K562 (cell line): Measurements from ENCODE around the gene WDR18. TPM values are rescaled to one million over a fixed set of nuclear protein-coding genes. Genes with fewer than 3 reads are reported as not detected.

Experiments
- ATAC-seq: fragments of 200-7000 bp; cut with Tn5 transposase; 3 replicates; pipeline ENCODE4 v1.9.1; 2020; ENCODE audit warnings: moderate library complexity
- BruUV-seq: library from RNA; stranded (reverse); fragments of 400-500 nt; replicated peaks from 2 replicates; lab custom pipeline; 2021; lab: Mats Ljungman, UMichigan
- CTCF ChIA-PET: fragments of 300-600 bp; formaldehyde crosslinking; extraction: SDS; loops from one replicate; lab custom pipeline; 2021; ENCODE audit warnings: low intra/inter-chr PET ratio; lab: Yijun Ruan, JAX
- POLR2A ChIA-PET: fragments of 300-600, 350-650 bp; sonication (Branson Sonifier 250); formaldehyde crosslinking; extraction: SDS; loops from one replicate; lab custom pipeline; 2021; ENCODE audit warnings: antibody characterized with exemption, inconsistent platforms; lab: Yijun Ruan, JAX
- DNase-seq, 4 experiments: peaks; one replicate each; pipeline versions ENCODE4 v3.0.0 to v3.0.0-alpha.2; 2011 to 2018; ENCODE audit warnings: low spot score in 3 of 4, mixed read lengths in 3 of 4; ENCODE audit errors: extremely low read depth in 1 of 4
- FAIRE-seq: peaks from 2 replicates; lab custom pipeline; 2011; peaks lifted over from hg19 to GRCh38; lab: Jason Lieb, UNC
- H2AFZ ChIP-seq: 2 replicates; pipeline ENCODE4 v1.6.0; 2011; ENCODE audit warnings: low read depth, low read length, control low read depth, inconsistent platforms
- H3K27ac ChIP-seq: fragments of 200-600 bp; 3 replicates; pipeline ENCODE4 v1.8.0; 2011; ENCODE audit warnings: low read depth, mild to moderate bottlenecking, control low read depth, inconsistent platforms, low read length, moderate library complexity, mixed read lengths; ENCODE audit errors: extremely low read depth
- H3K27me3 ChIP-seq, 2 experiments: fragments of 300-600 bp in 1 of 2; 2 replicates in 1 of 2; 3 replicates in 1 of 2; pipeline versions ENCODE4 v1.6.0 to v1.8.0; 2011; ENCODE audit warnings: inconsistent platforms in 2 of 2, low read length in 2 of 2, mild to moderate bottlenecking in 1 of 2, mixed read lengths in 1 of 2, moderate library complexity in 1 of 2; ENCODE audit not compliant: control insufficient read depth in 2 of 2, insufficient read depth in 2 of 2
- H3K36me3 ChIP-seq: fragments of 300-600 bp; 3 replicates; pipeline ENCODE4 v1.8.0; 2011; ENCODE audit warnings: mild to moderate bottlenecking, low read length, inconsistent platforms; ENCODE audit not compliant: control insufficient read depth, insufficient read depth
- H3K4me1 ChIP-seq, 2 experiments: fragments of 200-600 bp in 1 of 2; replicated peaks in 1 of 2; 2 replicates in 1 of 2; 3 replicates in 1 of 2; pipeline versions ENCODE4 v1.5.1 to v1.8.0; 2011; ENCODE audit warnings: inconsistent platforms in 2 of 2, low read length in 2 of 2, mild to moderate bottlenecking in 1 of 2, mixed read lengths in 1 of 2, moderate library complexity in 1 of 2; ENCODE audit not compliant: control insufficient read depth in 2 of 2, insufficient read depth in 2 of 2
- H3K4me2 ChIP-seq: 2 replicates; pipeline ENCODE4 v1.6.1; 2011; ENCODE audit warnings: low read length, control low read depth, inconsistent platforms, mixed read lengths; ENCODE audit not compliant: insufficient read depth
- H3K4me3 ChIP-seq: fragments of 200-600 bp; sonication (generic), shearing (Covaris generic); 2 replicates; pipeline ENCODE4 v1.5.1; 2016; ENCODE audit warnings: control low read depth, inconsistent platforms
- H3K79me2 ChIP-seq: fragments of 200-600 bp; 3 replicates; pipeline ENCODE4 v1.8.0; 2011; ENCODE audit warnings: low read length, inconsistent platforms; ENCODE audit not compliant: control insufficient read depth, insufficient read depth
- H3K9ac ChIP-seq, 2 experiments: 2 replicates each; pipeline versions ENCODE4 v1.6.0 to v1.6.1; 2011; ENCODE audit warnings: low read depth in 2 of 2, low read length in 2 of 2, control low read depth in 1 of 2, inconsistent platforms in 1 of 2, mild to moderate bottlenecking in 1 of 2, mixed read lengths in 1 of 2; ENCODE audit not compliant: insufficient read depth in 1 of 2
- H3K9me1 ChIP-seq: one replicate; pipeline ENCODE4 v1.6.0; 2011; ENCODE audit warnings: inconsistent platforms, mild to moderate bottlenecking, low read length, moderate library complexity; ENCODE audit not compliant: control insufficient read depth, insufficient read depth
- H3K9me3 ChIP-seq: replicated peaks from 2 replicates; pipeline ENCODE4 v1.5.1; 2011; ENCODE audit warnings: low read depth, low read length, inconsistent platforms; ENCODE audit not compliant: control insufficient read depth, insufficient read depth
- H4K20me1 ChIP-seq: replicated peaks from 2 replicates; pipeline ENCODE4 v1.6.1; 2011; ENCODE audit warnings: low read length, inconsistent platforms, mixed read lengths; ENCODE audit not compliant: control insufficient read depth, insufficient read depth
- ARHGAP35 ChIP-seq: fragments of 450-650 bp; IDR thresholded peaks from 2 replicates; pipeline ENCODE4 v1.6.1; 2018; ENCODE audit not compliant: partially characterized antibody
- ATF7 ChIP-seq: fragments of 450-650 bp; IDR thresholded peaks from 2 replicates; pipeline ENCODE4 v1.7.1; 2014; ENCODE audit warnings: mild to moderate bottlenecking, moderate library complexity
- CBFB ChIP-seq: sonication (generic); formaldehyde crosslinking; IDR thresholded peaks from 2 replicates; pipeline ENCODE4 v1.4.0; 2020; ENCODE audit warnings: mild to moderate bottlenecking, missing genetic modification reagents
- KLF10 ChIP-seq: fragments of 250-450 bp; sonication (Bioruptor Pico); IDR thresholded peaks from 2 replicates; pipeline ENCODE4 v1.6.1; 2021; ENCODE audit warnings: matching md5 sums
- MED1 ChIP-seq: sonication (generic); formaldehyde crosslinking; IDR thresholded peaks from 2 replicates; pipeline ENCODE4 v1.8.1; 2023; ENCODE audit warnings: missing genetic modification reagents, borderline replicate concordance
- NUFIP1 ChIP-seq: fragments of 450-650 bp; IDR thresholded peaks from 2 replicates; pipeline ENCODE4 v1.6.1; 2018; ENCODE audit not compliant: partially characterized antibody
- PCBP1 ChIP-seq: fragments of 200-400 bp; formaldehyde crosslinking; IDR thresholded peaks from 2 replicates; pipeline ENCODE4 v1.6.1; 2018; ENCODE audit warnings: mild to moderate bottlenecking, low read depth, low read length; ENCODE audit not compliant: poor library complexity, severe bottlenecking
- PCBP2 ChIP-seq: fragments of 200-400 bp; formaldehyde crosslinking; IDR thresholded peaks from 2 replicates; pipeline ENCODE4 v1.6.1; 2018; ENCODE audit warnings: low read length, low read depth, mild to moderate bottlenecking, moderate library complexity; ENCODE audit not compliant: poor library complexity, severe bottlenecking
- POLR2A ChIP-seq: fragments of 450-650 bp; conservative IDR thresholded peaks from 2 replicates; pipeline ENCODE4 v1.6.1; 2016
- POLR2G ChIP-seq: fragments of 200-400 bp; formaldehyde crosslinking; IDR thresholded peaks from 2 replicates; pipeline ENCODE4 v1.6.1; 2017; ENCODE audit warnings: low read depth, mild to moderate bottlenecking, antibody characterized with exemption, low read length, moderate library complexity
- SAFB ChIP-seq: fragments of 200-400 bp; formaldehyde crosslinking; IDR thresholded peaks from 2 replicates; pipeline ENCODE4 v1.6.1; 2017; ENCODE audit warnings: low read depth, low read length, borderline replicate concordance
- SAP30 ChIP-seq: fragments of 200-600 bp; sonication (generic); IDR thresholded peaks from 2 replicates; pipeline ENCODE4 v1.6.1; 2012; ENCODE audit warnings: borderline replicate concordance, low read depth, mild to moderate bottlenecking, moderate library complexity, low read length, control low read depth, inconsistent platforms; ENCODE audit not compliant: insufficient read depth, poor library complexity, severe bottlenecking
- SMAD2 ChIP-seq: fragments of 150-350 bp; IDR thresholded peaks from 2 replicates; pipeline ENCODE4 v1.6.1; 2014; ENCODE audit warnings: low read depth, mild to moderate bottlenecking, low read length
- STAT6 ChIP-seq: sonication (generic); formaldehyde crosslinking; IDR thresholded peaks from 2 replicates; pipeline ENCODE4 v1.8.1; 2023; ENCODE audit warnings: mild to moderate bottlenecking, missing genetic modification reagents
- ZBED1 ChIP-seq: IDR thresholded peaks from 2 replicates; pipeline ENCODE4 v1.6.1; 2014
- ZC3H4 ChIP-seq: sonication (generic); formaldehyde crosslinking; IDR thresholded peaks from 2 replicates; pipeline ENCODE4 v1.9.0; 2021; ENCODE audit warnings: missing genetic modification reagents, borderline replicate concordance
- ZNF12 ChIP-seq: sonication (generic); formaldehyde crosslinking; IDR thresholded peaks from 2 replicates; pipeline ENCODE4 v1.4.0; 2020; ENCODE audit warnings: mild to moderate bottlenecking, missing genetic modification reagents
- ZNF589 ChIP-seq: fragments of 200-800 bp; sonication (Bioruptor generic); IDR thresholded peaks from 2 replicates; pipeline ENCODE4 v1.6.1; 2016; ENCODE audit warnings: low read depth, missing genetic modification characterization, missing compliant biosample characterization
- WGBS: fragments of 100-300 bp; shearing (Covaris generic); methylation state at CpG from one replicate; pipeline ENCODE4 v1.1.6; 2016; ENCODE audit warnings: low coverage, mixed read lengths; ENCODE audit not compliant: insufficient coverage; ENCODE audit errors: missing lambda C conversion rate; 5-methylcytosine and 5-hydroxymethylcytosine counted together
- in situ Hi-C: fragments of 300-500 bp; cut with MboI; formaldehyde crosslinking; loops from 4 replicates; pipeline ENCODE4 v1.15.0; 2018; ENCODE audit warnings: inconsistent platforms, mixed read lengths
- intact Hi-C: fragments of 100-400 bp; cut with micrococcal nuclease; formaldehyde crosslinking; loops from 2 replicates; pipeline ENCODE4 v1.14.2; 2022
- polyA plus RNA-seq, 8 experiments: library from polyadenylated mRNA; depleted of rRNA in 4 of 8; stranded (reverse) in 5 of 8; unstranded in 3 of 8; fragments of >200 nt; fragmentation: Nextera tagmentation in 2 of 8; fragmentation: Illumina TruSeq in 1 of 8; extraction: Ambion mirVana in 2 of 8; extraction: Trizol in 1 of 8; gene quantifications; 2 replicates each; pipeline versions ENCODE4 v1.2.1 to v1.2.3, GENCODE V29; 2011 to 2014; ENCODE audit warnings: inconsistent platforms in 1 of 8, missing spikeins in 1 of 8
- total RNA-seq, 7 experiments: library from RNA; depleted of rRNA in 6 of 7; stranded (reverse); fragments of >200 nt in 6 of 7; fragmentation: Illumina TruSeq in 2 of 7; extraction: Trizol in 2 of 7; gene quantifications; 2 replicates each; pipeline versions ENCODE4 v1.2.1 to v1.2.3, GENCODE V29; 2011 to 2021; ENCODE audit warnings: low replicate concordance in 1 of 7

Gene WDR18
- total and polyA plus RNA-seq, 9 of the 15 experiments (the other 6 are each of a cell fraction or from before 2014, with no cell fraction given), result 0.65 to 181 (median 30.1) TPM

GRCh38 chr19:990119-990571 is 6.0 kb downstream of the WDR18 start (continued):
- no peak for TF ChIP-seq STAT6 (CRISPR knock-in tag)
- TF ChIP-seq ZBED1, result no peak
- no peak for TF ChIP-seq NUFIP1
- no peak for TF ChIP-seq KLF10 (CRISPR knock-in tag)
- TF ChIP-seq PCBP2, result no peak
- no peak for TF ChIP-seq SAP30

GRCh38 chr19:990746-991145 is 6.6 kb downstream of the WDR18 start:
- H3K4me1 ChIP-seq, result peaks cover 4 to 79% of the 10 kb centered on the region in 2 experiments; a peak in 4 of 5 replicates
- BruUV-seq, result no TSS peak
- H3K4me2 ChIP-seq, result 0 out of 2 replicates have a peak overlapping the region, but pooled peaks have one; percentile 46
- H3K9me1 ChIP-seq, result peaks cover 6% of the 10 kb centered on the region
- ATAC-seq (no peak), DNase-seq (no peak), FAIRE-seq (no peak)
- POLR2A ChIA-PET, result interaction anchor here (0.5 to 1.1 kb wide), 4 partner anchors 26 to 254 kb away, joined by 3 read pairs; partner anchors contain the start of gene CNN2
- no peaks in the 10 kb centered on the region for H3K9me3 ChIP-seq
- WGBS, result 85% methylated on average over 17 of the region's 23 CpGs
- CTCF ChIA-PET, result no interaction called here
- TF ChIP-seq MED1, result no peak
- TF ChIP-seq ARHGAP35, result no peak
- TF ChIP-seq PCBP1, result peak; percentile 27
- no peak for TF ChIP-seq SMAD2
- TF ChIP-seq POLR2A, result peak; percentile 14; the same call in 1 of the 2 replicates
- TF ChIP-seq ZNF589 (CRISPR knock-in tag), result no peak
- TF ChIP-seq ZC3H4 (CRISPR knock-in tag), result 0 out of 2 replicates have a peak, but pooled peaks have one; percentile 60
- TF ChIP-seq SAFB, result no peak
- 0 out of 2 replicates have a peak, but pooled peaks have one; percentile 26 for TF ChIP-seq CBFB
- TF ChIP-seq ATF7, result no peak
- TF ChIP-seq ZNF12, result no peak
- peak; percentile 64; the same call in 1 of the 2 replicates for TF ChIP-seq POLR2G
- peaks cover 90% of the 10 kb centered on the region; the same call in 2 of the 3 replicates for H3K36me3 ChIP-seq
- no peaks in the 10 kb centered on the region for H3K27me3 ChIP-seq
- in situ Hi-C loops (no loop called here), intact Hi-C loops (no loop called here)
- no peak overlapping the region for H3K27ac ChIP-seq
- no peak overlapping the region for H3K4me3 ChIP-seq
- H2AFZ ChIP-seq, result no peak overlapping the region
- peaks cover 3% of the 10 kb centered on the region for H3K79me2 ChIP-seq
- no peaks in the 10 kb centered on the region; the same call in 1 of the 2 replicates for H4K20me1 ChIP-seq
- peak overlapping the region in 1 of 2 experiments; percentile 75; a peak in 2 of 4 replicates for H3K9ac ChIP-seq
